Activated CD4-positive, alpha-beta T cell treated with anti-CD3 and anti-CD28 coated beads, Interleukin-2, amount 10 ng/mL, durations not matched to agents 7 days and 5 days (primary cell): ENCODE measurements around the gene SPATA19. TPM values are rescaled to one million over a fixed set of nuclear protein-coding genes. Genes with fewer than 3 reads are reported as not detected.

ENCODE experiments used
- CTCF ChIA-PET: fragments of 350-600 bp; sonication (Branson Sonifier 250); formaldehyde crosslinking; loops from one replicate; lab custom pipeline; 2021; ENCODE audit warnings: antibody characterized with exemption; lab: Charles Lee
- POLR2A ChIA-PET: fragments of 350-600 bp; sonication (Branson Sonifier 250); formaldehyde crosslinking; loops from one replicate; lab custom pipeline; 2021; ENCODE audit warnings: antibody characterized with exemption; lab: Charles Lee
- DNase-seq: peaks from one replicate; pipeline ENCODE4 v3.0.0-alpha.2; 2020
- H3K27ac Mint-ChIP-seq: one replicate; pipeline ENCODE4 v1.8.0; 2021; ENCODE audit warnings: mild to moderate bottlenecking, moderate library complexity, mixed read lengths
- H3K27me3 Mint-ChIP-seq: one replicate; pipeline ENCODE4 v1.8.0; 2021; ENCODE audit warnings: mixed read lengths
- H3K36me3 Mint-ChIP-seq: one replicate; pipeline ENCODE4 v1.8.0; 2021; ENCODE audit warnings: low read depth, mixed read lengths
- H3K4me1 Mint-ChIP-seq: one replicate; pipeline ENCODE4 v1.8.0; 2021; ENCODE audit warnings: mixed read lengths
- H3K4me3 Mint-ChIP-seq: one replicate; pipeline ENCODE4 v1.8.0; 2021; ENCODE audit warnings: mild to moderate bottlenecking, moderate library complexity, mixed read lengths
- H3K9me3 Mint-ChIP-seq: one replicate; pipeline ENCODE4 v1.8.0; 2021; ENCODE audit warnings: mixed read lengths
- total RNA-seq, 2 experiments: library from RNA; stranded (reverse); gene quantifications; one replicate each; pipeline ENCODE4 v1.2.3, GENCODE V29; 2021

Gene SPATA19
- total RNA-seq, 2 experiments from 2014 or later, result not detected

GRCh38 chr11:133803026-133803425 lies 42.3 kb downstream of the SPATA19 start:
- no peak for DNase-seq
- peaks cover 4% of the 10 kb centered on the region for H3K27me3 Mint-ChIP-seq
- CTCF ChIA-PET, result no interaction called here
- no peaks in the 10 kb centered on the region for H3K36me3 Mint-ChIP-seq
- H3K27ac Mint-ChIP-seq, result no peak overlapping the region
- H3K9me3 Mint-ChIP-seq, result no peaks in the 10 kb centered on the region
- POLR2A ChIA-PET, result no interaction called here
- H3K4me1 Mint-ChIP-seq, result no peaks in the 10 kb centered on the region
- no peak overlapping the region for H3K4me3 Mint-ChIP-seq

GRCh38 chr11:133801356-133801755 lies 44.0 kb downstream of the SPATA19 start:
- CTCF ChIA-PET, result interaction anchor here (1.1 kb wide), 1 partner anchor 20 kb away, joined by 4 read pairs; no protein-coding TSS in a partner anchor
- POLR2A ChIA-PET, result no interaction called here
- H3K4me1 Mint-ChIP-seq, result no peaks in the 10 kb centered on the region

GRCh38 chr11:133800666-133801065 lies 44.6 kb downstream of the SPATA19 start:
- DNase-seq, result no peak
- Mint-ChIP-seq H3K4me3 (no peak overlapping the region), H3K36me3 (no peaks in the 10 kb centered on the region), H3K27ac (no peak overlapping the region), H3K27me3 (peaks cover 4% of the 10 kb centered on the region), H3K9me3 (no peaks in the 10 kb centered on the region), H3K4me1 (no peaks in the 10 kb centered on the region)
- ChIA-PET CTCF (no interaction called here), POLR2A (no interaction called here)

More at GRCh38 chr11:133801356-133801755, 44.0 kb downstream of the SPATA19 start:
- DNase-seq, result no peak
- Mint-ChIP-seq H3K27me3 (peaks cover 4% of the 10 kb centered on the region), H3K36me3 (no peaks in the 10 kb centered on the region), H3K9me3 (no peaks in the 10 kb centered on the region), H3K4me3 (no peak overlapping the region), H3K27ac (no peak overlapping the region)

- Mint-ChIP-seq H3K36me3 (no peaks in the 10 kb centered on the region), H3K4me3 (no peak overlapping the region), H3K9me3 (peaks cover 6% of the 10 kb centered on the region), H3K4me1 (no peaks in the 10 kb centered on the region), H3K27me3 (no peaks in the 10 kb centered on the region), H3K27ac (no peak overlapping the region)
- CTCF ChIA-PET, result no interaction called here
- POLR2A ChIA-PET, result no interaction called here
- no peak for DNase-seq
These were observed 47.8 kb downstream of the SPATA19 start for GRCh38 chr11:133797554-133797953.

GRCh38 chr11:133796043-133796795 lies 49.1 kb downstream of the SPATA19 start:
- Mint-ChIP-seq H3K27ac (no peak overlapping the region), H3K27me3 (no peaks in the 10 kb centered on the region), H3K9me3 (peaks cover 6% of the 10 kb centered on the region), H3K4me1 (no peaks in the 10 kb centered on the region), H3K4me3 (no peak overlapping the region), H3K36me3 (no peaks in the 10 kb centered on the region)
- CTCF ChIA-PET, result no interaction called here
- no peak for DNase-seq
- POLR2A ChIA-PET, result no interaction called here

- Mint-ChIP-seq H3K4me1 (no peaks in the 10 kb centered on the region), H3K27me3 (peaks cover 3% of the 10 kb centered on the region), H3K27ac (no peak overlapping the region), H3K9me3 (peaks cover 6% of the 10 kb centered on the region), H3K4me3 (no peak overlapping the region), H3K36me3 (no peaks in the 10 kb centered on the region)
- DNase-seq, result no peak
- CTCF ChIA-PET, result no interaction called here
- POLR2A ChIA-PET, result no interaction called here
These were observed 50.2 kb downstream of the SPATA19 start for GRCh38 chr11:133795088-133795487.

- H3K9me3 Mint-ChIP-seq, result peaks cover 6% of the 10 kb centered on the region
- no peak for DNase-seq
- H3K27me3 Mint-ChIP-seq, result peaks cover 9% of the 10 kb centered on the region
- H3K4me3 Mint-ChIP-seq, result no peak overlapping the region
- H3K4me1 Mint-ChIP-seq, result no peaks in the 10 kb centered on the region
- ChIA-PET CTCF (no interaction called here), POLR2A (no interaction called here)
- H3K36me3 Mint-ChIP-seq, result no peaks in the 10 kb centered on the region
- H3K27ac Mint-ChIP-seq, result no peak overlapping the region
These were observed 51.1 kb downstream of the SPATA19 start for GRCh38 chr11:133794205-133794604.

- peaks cover 14% of the 10 kb centered on the region for H3K27me3 Mint-ChIP-seq
- no peak overlapping the region for H3K27ac Mint-ChIP-seq
- no peaks in the 10 kb centered on the region for H3K4me1 Mint-ChIP-seq
- ChIA-PET CTCF (no interaction called here), POLR2A (no interaction called here)
- no peaks in the 10 kb centered on the region for H3K36me3 Mint-ChIP-seq
- no peak for DNase-seq
- H3K4me3 Mint-ChIP-seq, result no peak overlapping the region
- peaks cover 6% of the 10 kb centered on the region for H3K9me3 Mint-ChIP-seq
These were observed 51.9 kb downstream of the SPATA19 start for GRCh38 chr11:133793271-133794035.

- H3K27ac Mint-ChIP-seq, result no peak overlapping the region
- no peaks in the 10 kb centered on the region for H3K36me3 Mint-ChIP-seq
- no peak for DNase-seq
- H3K4me3 Mint-ChIP-seq, result no peak overlapping the region
- peaks cover 2% of the 10 kb centered on the region for H3K4me1 Mint-ChIP-seq
- POLR2A ChIA-PET, result no interaction called here
- peaks cover 35% of the 10 kb centered on the region for H3K27me3 Mint-ChIP-seq
- H3K9me3 Mint-ChIP-seq, result peaks cover 6% of the 10 kb centered on the region
- CTCF ChIA-PET, result no interaction called here
These were observed 54.3 kb downstream of the SPATA19 start for GRCh38 chr11:133790995-133791394.

Other genes starting within 250 kb of the SPATA19 start
- gene IGSF9B, start 111.5 kb upstream of the SPATA19 start, total RNA-seq, result 100 to 1,000 TPM; 130 to 142 TPM
- 1 to 10 TPM; 4.8 to 5.0 TPM for gene JAM3, start 223.6 kb upstream of the SPATA19 start, total RNA-seq